A673 (cell line): ENCODE results near the gene PATJ. TPM values are rescaled to one million over a fixed set of nuclear protein-coding genes. Genes with fewer than 3 reads are reported as not detected.
A peak's percentile ranks its signal among the peaks of the same experiment; 100 is the strongest.

Experiments used
- BruUV-seq: library from RNA; stranded (reverse); fragments of 400-500 nt; replicated peaks from 2 replicates; lab custom pipeline; 2021; lab: Mats Ljungman, UMichigan
- CTCF ChIA-PET: fragments of 300-600 bp; sonication (Branson Sonifier 250); formaldehyde crosslinking; loops from one replicate; lab custom pipeline; 2022; ENCODE audit warnings: antibody characterized with exemption; lab: Charles Lee
- POLR2A ChIA-PET: fragments of 300-600 bp; sonication (Branson Sonifier 250); formaldehyde crosslinking; loops from one replicate; lab custom pipeline; 2022; ENCODE audit warnings: antibody characterized with exemption; ENCODE audit not compliant: low non-redundant PET; lab: Charles Lee
- DNase-seq: peaks from one replicate; pipeline ENCODE4 v3.0.0-alpha.2; 2015; ENCODE audit warnings: low spot score
- H3K27ac ChIP-seq: fragments of 200-600 bp; sonication (generic); 2 replicates; pipeline ENCODE4 v1.5.1; 2016; ENCODE audit warnings: mixed run types, low read depth, mild to moderate bottlenecking, mixed read lengths, antibody characterized with exemption, low read length; ENCODE audit not compliant: poor library complexity, severe bottlenecking
- H3K27me3 ChIP-seq: fragments of 200-600 bp; sonication (generic); replicated peaks from 2 replicates; pipeline ENCODE4 v1.6.1; 2017; ENCODE audit warnings: mixed run types, low read depth, mild to moderate bottlenecking, mixed read lengths, antibody characterized with exemption, low read length; ENCODE audit not compliant: insufficient read depth, poor library complexity
- H3K36me3 ChIP-seq: fragments of 200-600 bp; sonication (generic); 2 replicates; pipeline ENCODE4 v1.6.1; 2016; ENCODE audit warnings: mixed run types, mild to moderate bottlenecking, mixed read lengths, antibody characterized with exemption, low read length; ENCODE audit not compliant: insufficient read depth, poor library complexity, severe bottlenecking
- H3K4me1 ChIP-seq: fragments of 200-600 bp; sonication (generic); 2 replicates; pipeline ENCODE4 v1.6.1; 2017; ENCODE audit warnings: mixed run types, mild to moderate bottlenecking, mixed read lengths, antibody characterized with exemption, low read length; ENCODE audit not compliant: insufficient read depth, poor library complexity, severe bottlenecking
- H3K4me3 ChIP-seq: fragments of 200-600 bp; sonication (generic); 2 replicates; pipeline ENCODE4 v1.5.1; 2016; ENCODE audit warnings: low read depth, mixed run types, mild to moderate bottlenecking, mixed read lengths, low read length; ENCODE audit not compliant: poor library complexity, severe bottlenecking
- H3K9me3 ChIP-seq: fragments of 200-600 bp; sonication (generic); 2 replicates; pipeline ENCODE4 v1.6.1; 2016; ENCODE audit warnings: mixed run types, low read depth, mild to moderate bottlenecking, mixed read lengths, antibody characterized with exemption, low read length; ENCODE audit not compliant: poor library complexity, severe bottlenecking
- CTCF ChIP-seq: fragments of 300-800, 200-600 bp; sonication (generic); conservative IDR thresholded peaks from 2 replicates; pipeline ENCODE4 v1.5.1; 2017; ENCODE audit warnings: low read depth, mild to moderate bottlenecking, antibody characterized with exemption, low read length, moderate library complexity, mixed read lengths
- EZH2 ChIP-seq: fragments of 200-600 bp; sonication (generic); IDR thresholded peaks from 2 replicates; pipeline ENCODE4 v1.6.1; 2017; ENCODE audit warnings: borderline replicate concordance, low read depth, mild to moderate bottlenecking, mixed read lengths, antibody characterized with exemption, low read length; ENCODE audit not compliant: poor library complexity, severe bottlenecking
- intact Hi-C: fragments of 100-400 bp; cut with micrococcal nuclease; formaldehyde crosslinking; loops from one replicate; pipeline ENCODE4 v1.10.0; 2022; ENCODE audit not compliant: unreplicated experiment
- total RNA-seq: library from RNA; stranded (reverse); gene quantifications from 2 replicates; pipeline ENCODE4 v1.2.3, GENCODE V29; 2021

Gene PATJ
- total RNA-seq, 1 experiment from 2014 or later, result 6.6 TPM

GRCh38 chr1:62071695-62072094 is 329.4 kb downstream of the PATJ start:
- no peak for DNase-seq
- no peak overlapping the region for H3K27ac ChIP-seq
- no peaks in the 10 kb centered on the region for H3K4me1 ChIP-seq
- no peaks in the 10 kb centered on the region for H3K27me3 ChIP-seq
- H3K36me3 ChIP-seq, result no peaks in the 10 kb centered on the region
- no TSS peak for BruUV-seq
- H3K4me3 ChIP-seq, result no peak overlapping the region
- ChIA-PET CTCF (interaction anchor here (0.6 kb wide), 2 partner anchors 86 to 173 kb away, joined by 4 to 6 read pairs; no protein-coding TSS in a partner anchor), POLR2A (no interaction called here)
- intact Hi-C loops, result loop anchor here (10.0 kb wide), 1 partner anchor 117 kb away; no protein-coding TSS in a partner anchor
- TF ChIP-seq EZH2, result no peak
- H3K9me3 ChIP-seq, result no peaks in the 10 kb centered on the region

GRCh38 chr1:62076286-62076685 is 334.0 kb downstream of the PATJ start:
- no peak overlapping the region for H3K4me3 ChIP-seq
- intact Hi-C loops, result loop anchor here (10.0 kb wide), 1 partner anchor 121 kb away; no protein-coding TSS in a partner anchor
- TF ChIP-seq EZH2, result no peak
- TF ChIP-seq CTCF, result no peak
- H3K36me3 ChIP-seq, result no peaks in the 10 kb centered on the region
- H3K27me3 ChIP-seq, result no peaks in the 10 kb centered on the region
- DNase-seq, result peak; percentile 57
- CTCF ChIA-PET, result interaction anchor here (0.5 kb wide), 1 partner anchor 833 kb away, joined by 4 read pairs; no protein-coding TSS in a partner anchor
- H3K9me3 ChIP-seq, result no peaks in the 10 kb centered on the region
- no peaks in the 10 kb centered on the region for H3K4me1 ChIP-seq
- POLR2A ChIA-PET, result no interaction called here
- BruUV-seq, result no TSS peak
- H3K27ac ChIP-seq, result no peak overlapping the region

GRCh38 chr1:62077821-62078220 is 335.5 kb downstream of the PATJ start:
- H3K4me3 ChIP-seq, result no peak overlapping the region
- no peaks in the 10 kb centered on the region for H3K36me3 ChIP-seq
- TF ChIP-seq CTCF (no peak), EZH2 (no peak)
- no peaks in the 10 kb centered on the region for H3K9me3 ChIP-seq
- BruUV-seq, result no TSS peak
- ChIA-PET POLR2A (no interaction called here), CTCF (no interaction called here)
- H3K27me3 ChIP-seq, result no peaks in the 10 kb centered on the region
- intact Hi-C loops, result loop anchor here (10.0 kb wide), 1 partner anchor 123 kb away; no protein-coding TSS in a partner anchor
- no peak for DNase-seq
- no peaks in the 10 kb centered on the region for H3K4me1 ChIP-seq
- no peak overlapping the region for H3K27ac ChIP-seq
